ENCODE measurements around the gene FRA10AC1.

FRA10AC1 gene

GRCh38 chr10:93628858-93629257, 73.5 kb downstream of the FRA10AC1 start:
- no peak for DNase-seq

- DNase-seq = no peak
These were observed 79.5 kb downstream of the FRA10AC1 start for GRCh38 chr10:93622942-93623341.

GRCh38 chr10:93620925-93621324, 81.5 kb downstream of the FRA10AC1 start:
- DNase-seq = no peak

Measured in activated CD4-positive, alpha-beta T cell treated with anti-CD3 and anti-CD28 coated beads, Interleukin-10, Interleukin-2, amounts not matched to agents 100 ng/mL and 50 ng/mL, durations not matched to agents 16 hours and 8 hours (primary cell).